Breast epithelium (tissue), 4 donors: ENCODE results near the gene CCDC6. TPM values are rescaled to one million over a fixed set of nuclear protein-coding genes. Genes with fewer than 3 reads are reported as not detected.

ENCODE experiments used
- DNase-seq, 2 donors: peaks; one replicate each; pipeline ENCODE4 v3.0.0-alpha.2; 2019; ENCODE audit warnings: low spot score in 2 of 2
- H3K27ac ChIP-seq, 2 donors: fragments of 200-600 bp; sonication (generic) in 1 of 2; one replicate each; pipeline ENCODE4 v1.5.1; 2016 to 2019; ENCODE audit warnings: mild to moderate bottlenecking in 1 of 2
- H3K27me3 ChIP-seq, 2 donors: fragments of 200-600 bp; sonication (generic) in 1 of 2; one replicate each; pipeline versions ENCODE4 v1.5.1 to v1.6.0; 2017 to 2019; ENCODE audit warnings: control low read depth in 1 of 2, mild to moderate bottlenecking in 1 of 2
- H3K36me3 ChIP-seq: fragments of 200-600 bp; one replicate; pipeline ENCODE4 v1.5.1; 2019
- H3K4me1 ChIP-seq, 2 donors: fragments of 200-600 bp; sonication (generic); one replicate each; pipeline ENCODE4 v1.5.1; 2016 to 2019; ENCODE audit warnings: control low read depth in 1 of 2
- H3K4me3 ChIP-seq, 3 donors: fragments of 200-600 bp; sonication (generic); 1 replicate in 2 of 3; 2 replicates in 1 of 3; pipeline ENCODE4 v1.5.1; 2016 to 2019; ENCODE audit warnings: mild to moderate bottlenecking in 3 of 3, moderate library complexity in 2 of 3
- H3K9me3 ChIP-seq, 2 donors: fragments of 200-600 bp; sonication (generic) in 1 of 2; one replicate each; pipeline ENCODE4 v1.5.1; 2016 to 2019; ENCODE audit warnings: control low read depth in 1 of 2
- POLR2A ChIP-seq: fragments of 450-650 bp; IDR thresholded peaks from one replicate; pipeline ENCODE4 v1.6.1; 2016; ENCODE audit warnings: antibody characterized with exemption, mild to moderate bottlenecking, moderate library complexity
- POLR2AphosphoS5 ChIP-seq, 3 donors: sonication (generic); formaldehyde crosslinking; IDR thresholded peaks; one replicate each; pipeline ENCODE4 v1.6.1; 2017; ENCODE audit warnings: antibody characterized with exemption in 3 of 3
- intact Hi-C: fragments of 100-400 bp; cut with DNase I; formaldehyde crosslinking; loops from one replicate; pipeline ENCODE4 v1.15.1; 2023; ENCODE audit warnings: low total_unique reads
- total RNA-seq, 3 donors: library from RNA; depleted of rRNA; stranded (reverse); fragments of >200 nt; gene quantifications; one replicate each; pipeline ENCODE4 v1.1.0, GENCODE V29; 2016
- TF ChIP-seq, protein P1 (sequence below), 3 donors: fragments of 450-650 bp; IDR thresholded peaks; one replicate each; pipeline ENCODE4 v1.5.1; 2016 to 2017; ENCODE audit warnings: antibody characterized with exemption in 3 of 3, mild to moderate bottlenecking in 3 of 3, moderate library complexity in 3 of 3

Gene CCDC6
- total RNA-seq, 3 donors from 2014 or later, result 31.4 to 85.6 (median 44.9) TPM

DNA sequence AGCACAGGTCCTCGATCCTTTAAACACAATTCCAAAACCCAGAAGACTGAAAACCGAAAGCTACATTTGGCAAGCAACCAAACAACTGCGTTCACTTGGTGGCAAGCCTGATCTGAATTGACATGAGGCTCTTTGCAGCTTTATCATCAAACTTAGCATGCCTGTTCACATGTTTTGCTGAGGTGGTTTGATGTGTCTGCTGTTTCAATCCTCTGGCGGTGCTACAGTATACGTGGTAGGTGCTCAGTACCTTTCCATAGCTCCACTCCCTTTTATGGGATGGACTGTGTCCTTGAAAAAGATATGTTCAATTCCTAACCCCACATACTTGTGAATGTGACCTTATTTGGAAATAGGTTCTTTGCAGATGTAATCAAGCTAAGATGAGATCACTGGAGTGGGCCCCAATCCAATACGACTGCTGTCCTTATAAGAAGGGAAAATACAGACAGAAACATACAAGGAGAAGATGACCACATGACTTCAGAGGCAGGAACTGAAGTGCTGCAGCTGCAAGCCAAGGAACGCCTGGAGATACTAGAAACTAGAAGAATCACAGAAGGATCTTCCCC, 33.4 kb downstream of the CCDC6 start:
- intact Hi-C loops, result loop anchor here (2.0 kb wide), 1 partner anchor 26 kb away; no protein-coding TSS in a partner anchor
- peak in 2 of 3 donors; percentile 36 to 51 for TF ChIP-seq POLR2AphosphoS5 (IDR thresholded peaks at IDR 0.05)
- no peak for TF ChIP-seq POLR2A
- TF ChIP-seq, protein P1, sequence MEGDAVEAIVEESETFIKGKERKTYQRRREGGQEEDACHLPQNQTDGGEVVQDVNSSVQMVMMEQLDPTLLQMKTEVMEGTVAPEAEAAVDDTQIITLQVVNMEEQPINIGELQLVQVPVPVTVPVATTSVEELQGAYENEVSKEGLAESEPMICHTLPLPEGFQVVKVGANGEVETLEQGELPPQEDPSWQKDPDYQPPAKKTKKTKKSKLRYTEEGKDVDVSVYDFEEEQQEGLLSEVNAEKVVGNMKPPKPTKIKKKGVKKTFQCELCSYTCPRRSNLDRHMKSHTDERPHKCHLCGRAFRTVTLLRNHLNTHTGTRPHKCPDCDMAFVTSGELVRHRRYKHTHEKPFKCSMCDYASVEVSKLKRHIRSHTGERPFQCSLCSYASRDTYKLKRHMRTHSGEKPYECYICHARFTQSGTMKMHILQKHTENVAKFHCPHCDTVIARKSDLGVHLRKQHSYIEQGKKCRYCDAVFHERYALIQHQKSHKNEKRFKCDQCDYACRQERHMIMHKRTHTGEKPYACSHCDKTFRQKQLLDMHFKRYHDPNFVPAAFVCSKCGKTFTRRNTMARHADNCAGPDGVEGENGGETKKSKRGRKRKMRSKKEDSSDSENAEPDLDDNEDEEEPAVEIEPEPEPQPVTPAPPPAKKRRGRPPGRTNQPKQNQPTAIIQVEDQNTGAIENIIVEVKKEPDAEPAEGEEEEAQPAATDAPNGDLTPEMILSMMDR (IDR thresholded peaks at IDR 0.05), result no peak
- Histone ChIP-seq H3K4me3 (peak overlapping the region in 2 of 3 donors; percentile 9 to 34), H3K27me3 (no peaks in the 10 kb centered on the region), H3K4me1 (no peaks in the 10 kb centered on the region), H3K9me3 (no peaks in the 10 kb centered on the region), H3K36me3 (no peaks in the 10 kb centered on the region), H3K27ac (peak overlapping the region; percentile 78 to 79)
- peak; percentile 57 to 91 for DNase-seq

DNA sequence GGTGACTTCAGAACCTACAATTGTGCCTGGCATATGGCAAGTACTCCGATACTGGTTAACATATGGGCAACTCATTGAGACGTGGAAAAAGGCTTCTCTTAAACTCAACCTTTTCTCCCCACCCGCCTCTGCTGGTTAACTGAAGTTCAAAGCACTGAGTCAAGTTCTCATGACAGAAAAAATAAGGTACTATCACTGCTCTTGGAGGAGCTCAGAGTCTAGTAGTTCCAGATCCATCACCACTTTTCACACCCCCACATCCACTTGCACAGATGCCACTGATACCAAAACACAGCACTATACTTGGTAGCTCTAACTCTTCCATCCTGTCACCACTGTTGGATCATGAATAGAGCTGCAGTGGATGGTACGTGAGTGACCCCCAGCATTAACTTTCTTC, 36.2 kb downstream of the CCDC6 start:
- intact Hi-C loops, result no loop called here
- DNase-seq, result no peak
- Histone ChIP-seq H3K9me3 (no peaks in the 10 kb centered on the region), H3K27me3 (no peaks in the 10 kb centered on the region), H3K4me3 (no peak overlapping the region), H3K27ac (no peak overlapping the region), H3K36me3 (no peaks in the 10 kb centered on the region), H3K4me1 (peaks cover 0 to under 1% of the 10 kb centered on the region in 2 donors)
- TF ChIP-seq, protein P1 (IDR thresholded peaks at IDR 0.05), result no peak
- TF ChIP-seq POLR2A, result no peak
- TF ChIP-seq POLR2AphosphoS5 (IDR thresholded peaks at IDR 0.05), result no peak

DNA sequence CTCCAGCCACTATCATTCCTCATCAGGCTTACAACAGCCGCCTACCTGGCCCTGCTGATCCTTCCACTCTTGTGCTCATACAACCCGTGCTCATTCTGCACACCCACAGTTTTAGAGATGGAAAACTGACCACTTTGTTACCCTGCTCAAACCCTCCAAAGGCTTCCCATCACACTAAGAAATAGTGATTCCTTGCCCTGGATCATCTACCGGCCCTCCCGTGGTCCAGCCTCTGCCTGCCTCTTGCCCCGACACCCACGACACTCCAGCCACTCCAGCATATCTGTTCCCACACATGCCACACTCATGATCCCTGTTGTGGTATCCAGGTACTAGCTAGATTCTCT, 36.8 kb downstream of the CCDC6 start:
- peaks cover 0 to 7% of the 10 kb centered on the region in 2 donors for H3K4me1 ChIP-seq
- no peak for DNase-seq
- H3K27ac ChIP-seq, result no peak overlapping the region
- H3K4me3 ChIP-seq, result no peak overlapping the region
- TF ChIP-seq POLR2A (no peak), POLR2AphosphoS5 (IDR thresholded peaks at IDR 0.05) (no peak)
- TF ChIP-seq, protein P1 (IDR thresholded peaks at IDR 0.05), result no peak
- no peaks in the 10 kb centered on the region for H3K36me3 ChIP-seq
- no peaks in the 10 kb centered on the region for H3K27me3 ChIP-seq
- intact Hi-C loops, result no loop called here
- H3K9me3 ChIP-seq, result no peaks in the 10 kb centered on the region

DNA sequence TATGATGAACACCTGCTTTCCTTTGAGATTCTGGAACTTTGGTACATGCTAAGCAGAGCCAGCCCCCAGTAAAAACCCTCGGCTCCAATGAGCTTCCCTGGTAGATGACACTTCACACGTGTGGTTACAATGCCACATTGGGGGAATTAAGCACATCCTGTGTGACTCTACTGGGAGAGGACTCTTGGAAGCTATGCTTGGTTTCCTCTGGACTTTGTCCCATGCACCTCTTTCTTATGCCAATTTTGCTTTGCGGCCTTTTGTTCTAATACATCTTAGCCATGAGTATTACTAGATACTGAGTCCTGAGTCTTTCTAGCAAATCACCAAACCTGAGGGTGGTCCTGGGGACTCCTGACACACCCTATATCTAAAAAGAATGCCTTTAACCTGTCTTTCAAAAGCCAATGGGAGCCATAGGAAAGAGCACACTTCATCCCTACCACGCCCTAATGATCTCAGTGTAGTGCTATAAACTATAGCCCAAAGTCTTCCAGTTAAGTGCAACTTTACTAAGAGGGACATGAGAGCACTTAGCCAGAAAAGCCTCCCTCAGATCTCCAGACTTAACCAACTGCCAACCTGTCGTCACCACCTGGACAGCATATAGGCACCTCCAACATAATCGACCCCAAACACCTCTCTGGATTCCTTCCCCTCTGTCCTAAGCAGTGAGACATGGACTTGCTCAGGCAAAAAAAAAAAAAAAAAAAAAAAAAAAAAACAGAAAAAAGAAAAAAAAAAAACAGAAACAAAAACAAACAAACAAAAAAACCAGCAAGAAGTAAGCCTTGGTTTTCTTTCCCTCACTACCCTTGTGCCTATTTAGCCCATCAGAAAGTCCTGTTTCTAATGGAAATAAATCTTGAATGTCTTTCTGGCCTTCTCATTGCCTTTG, 37.4 kb downstream of the CCDC6 start:
- no peaks in the 10 kb centered on the region for H3K27me3 ChIP-seq
- intact Hi-C loops, result no loop called here
- no peaks in the 10 kb centered on the region for H3K9me3 ChIP-seq
- peak overlapping the region in 1 of 2 donors; percentile 2 for H3K27ac ChIP-seq
- no peaks in the 10 kb centered on the region for H3K36me3 ChIP-seq
- peaks cover 0 to 9% of the 10 kb centered on the region in 2 donors for H3K4me1 ChIP-seq
- H3K4me3 ChIP-seq, result no peak overlapping the region
- DNase-seq, result no peak
- TF ChIP-seq POLR2A, result no peak
- TF ChIP-seq POLR2AphosphoS5 (IDR thresholded peaks at IDR 0.05), result no peak
- TF ChIP-seq, protein P1 (IDR thresholded peaks at IDR 0.05), result no peak

DNA sequence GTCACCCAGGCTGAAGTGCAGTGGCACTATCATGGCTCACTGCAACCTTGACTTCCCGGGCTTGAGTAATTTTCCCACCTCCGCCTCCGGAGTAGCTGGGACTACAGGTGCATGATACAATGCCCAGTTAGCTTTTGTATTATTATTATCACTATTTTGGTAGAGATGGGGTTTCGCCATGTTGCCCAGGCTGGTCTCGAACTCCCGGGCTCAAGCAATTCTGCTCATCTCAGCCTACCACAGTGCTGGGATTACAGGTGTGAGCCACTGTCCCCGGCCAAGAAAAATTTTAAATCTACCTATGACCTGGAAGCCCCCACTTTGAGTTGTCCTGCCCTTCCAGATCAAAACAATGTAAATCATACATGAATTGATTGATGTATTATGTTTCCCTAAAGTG, 38.8 kb downstream of the CCDC6 start:
- TF ChIP-seq, protein P1 (IDR thresholded peaks at IDR 0.05), result no peak
- TF ChIP-seq POLR2A (no peak), POLR2AphosphoS5 (IDR thresholded peaks at IDR 0.05) (no peak)
- Histone ChIP-seq H3K4me3 (no peak overlapping the region), H3K27me3 (no peaks in the 10 kb centered on the region), H3K36me3 (no peaks in the 10 kb centered on the region), H3K9me3 (no peaks in the 10 kb centered on the region), H3K4me1 (peaks cover 0 to 9% of the 10 kb centered on the region in 2 donors), H3K27ac (peak overlapping the region in 1 of 2 donors; percentile 64)
- intact Hi-C loops, result no loop called here
- no peak for DNase-seq
